HCT116 (cell line): Measurements from ENCODE around the gene UBE2E1.

ENCODE experiments used
- CBX3 ChIP-seq: IDR thresholded peaks from 2 replicates; pipeline ENCODE4 v1.6.1; 2012; ENCODE audit warnings: low read depth
- CTCF ChIP-seq, 3 experiments: fragments of 200-600 bp in 1 of 3; sonication (generic) in 1 of 3; IDR thresholded peaks in 2 of 3; conservative IDR thresholded peaks in 1 of 3; 2 replicates each; pipeline ENCODE4 v1.5.1; 2012 to 2017; ENCODE audit warnings: low read depth in 2 of 3, low read length in 2 of 3, antibody characterized with exemption in 1 of 3, borderline replicate concordance in 1 of 3, control low read depth in 1 of 3, mild to moderate bottlenecking in 1 of 3, mixed read lengths in 1 of 3, mixed run types in 1 of 3, moderate library complexity in 1 of 3; ENCODE audit not compliant: insufficient read depth in 1 of 3
- EZH2 ChIP-seq: fragments of 200-600 bp; sonication (generic); IDR thresholded peaks from 2 replicates; pipeline ENCODE4 v1.6.1; 2017; ENCODE audit warnings: antibody characterized with exemption, mixed run types
- EZH2phosphoT487 ChIP-seq: fragments of 200-600 bp; IDR thresholded peaks from 2 replicates; pipeline ENCODE4 v1.6.1; 2018; ENCODE audit warnings: antibody characterized with exemption, borderline replicate concordance
- POLR2A ChIP-seq: IDR thresholded peaks from 2 replicates; pipeline ENCODE4 v1.7.0; 2011; ENCODE audit warnings: borderline replicate concordance; ENCODE audit not compliant: insufficient read depth, insufficient read length; ENCODE audit errors: extremely low read depth
- TCF7L2 ChIP-seq: IDR thresholded peaks from 2 replicates; pipeline ENCODE4 v1.7.0; 2011; ENCODE audit warnings: borderline replicate concordance, inconsistent platforms; ENCODE audit not compliant: insufficient read depth, insufficient read length; ENCODE audit errors: extremely low read depth
- YY1 ChIP-seq: IDR thresholded peaks from 2 replicates; pipeline ENCODE4 v1.6.1; 2011; ENCODE audit warnings: low read length, low read depth, moderate library complexity, mild to moderate bottlenecking; ENCODE audit not compliant: insufficient replicate concordance; ENCODE audit errors: extremely low read depth
- ZBTB33 ChIP-seq: IDR thresholded peaks from 2 replicates; pipeline ENCODE4 v1.6.1; 2011; ENCODE audit warnings: mild to moderate bottlenecking, low read length, moderate library complexity; ENCODE audit not compliant: insufficient replicate concordance; ENCODE audit errors: extremely low read depth

GRCh38 chr3:23889950-23890349, 84.2 kb downstream of the UBE2E1 start:
- TF ChIP-seq YY1 (no peak), ZBTB33 (no peak), POLR2A (no peak), TCF7L2 (no peak), EZH2 (no peak), CBX3 (no peak), CTCF (IDR thresholded peaks at IDR 0.05 in 2 of 3, conservative IDR thresholded peaks at IDR 0.05 in 1 of 3; ENCODE audit: borderline replicate concordance in 1 of 3, insufficient read depth in 1 of 3, low read depth in 2 of 3, low read length in 2 of 3) (no peak), EZH2phosphoT487 (no peak)
